NCI-H446 treated with DMSO at 0.1 percent for 48 hours (cell line): Measurements from ENCODE around the gene MYO1C.
"Not testable (repeated sequence)": the region's sequence is repeated elsewhere in the genome, so short reads cannot be mapped to it uniquely, and the experiment has no call there.

Experiments
- DNase-seq: peaks from one replicate; lab custom pipeline; 2025; lab: John Stamatoyannopoulos, UW

MYO1C gene

GRCh38 chr17:1492249-1493206 is at the start of gene MYO1C:
Gene MYO1C, minus strand, starts transcription at chr17:1492686. Its CDS starts 199 bp downstream, at chr17:1492487.
- no peak for DNase-seq

GRCh38 chr17:1541367-1541904 is 49.0 kb upstream of the MYO1C start:
- DNase-seq: no peak

GRCh38 chr17:1539811-1540210 is 47.3 kb upstream of the MYO1C start:
- no peak for DNase-seq

- no peak for DNase-seq
These were observed 43.3 kb upstream of the MYO1C start for GRCh38 chr17:1535737-1536136.

- DNase-seq: no peak
These were observed 41.3 kb upstream of the MYO1C start for GRCh38 chr17:1533661-1534325.

GRCh38 chr17:1532836-1533602 is 40.5 kb upstream of the MYO1C start:
- DNase-seq: no peak

GRCh38 chr17:1529863-1530262 is 37.4 kb upstream of the MYO1C start:
- DNase-seq: no peak

GRCh38 chr17:1526876-1527275 is 34.4 kb upstream of the MYO1C start:
- DNase-seq: not testable (repeated sequence)

GRCh38 chr17:1522626-1523025 is 30.1 kb upstream of the MYO1C start:
- no peak for DNase-seq

- DNase-seq: no peak
These were observed 28.7 kb upstream of the MYO1C start for GRCh38 chr17:1521086-1521640.

- no peak for DNase-seq
These were observed 27.2 kb upstream of the MYO1C start for GRCh38 chr17:1519678-1520077.

GRCh38 chr17:1518410-1518809 is 25.9 kb upstream of the MYO1C start:
- no peak for DNase-seq

- DNase-seq: peak; percentile 88
These were observed 24.1 kb upstream of the MYO1C start, which contains the start of gene INPP5K for GRCh38 chr17:1516388-1517161. Gene INPP5K, minus strand, starts transcription at chr17:1516612. Its CDS starts 113 bp downstream, at chr17:1516499.

- DNase-seq: peak; percentile 35
These were observed 23.3 kb upstream of the MYO1C start for GRCh38 chr17:1515640-1516387.

GRCh38 chr17:1512351-1512750 is 19.9 kb upstream of the MYO1C start:
- no peak for DNase-seq

- peak; percentile 36 for DNase-seq
These were observed 19.4 kb upstream of the MYO1C start for GRCh38 chr17:1511756-1512321.

GRCh38 chr17:1511290-1511689 is 18.8 kb upstream of the MYO1C start:
- no peak for DNase-seq

GRCh38 chr17:1509290-1509881 is 16.9 kb upstream of the MYO1C start:
- DNase-seq: no peak

GRCh38 chr17:1508709-1509108 is 16.2 kb upstream of the MYO1C start:
- not testable (repeated sequence) for DNase-seq
